Activated CD8-positive, alpha-beta memory T cell treated with anti-CD3 and anti-CD28 coated beads, Interleukin-2, amount 50 U/mL, for 24 hours (primary cell): ENCODE results near the gene ZNF618.

Experiments
- DNase-seq: peaks from one replicate; pipeline ENCODE4 v3.0.0-alpha.2; 2020; ENCODE audit errors: extremely low read depth

ZNF618 gene

GRCh38 chr9:114001794-114002261 lies 125.7 kb downstream of the ZNF618 start:
- DNase-seq, result no peak

- DNase-seq, result no peak
Observed at GRCh38 chr9:114002271-114002985, 126.3 kb downstream of the ZNF618 start.

GRCh38 chr9:114002986-114003350 lies 126.9 kb downstream of the ZNF618 start:
- no peak for DNase-seq

GRCh38 chr9:114003351-114003750 lies 127.2 kb downstream of the ZNF618 start:
- DNase-seq, result no peak

- no peak for DNase-seq
Observed at GRCh38 chr9:114003758-114004157, 127.6 kb downstream of the ZNF618 start.

GRCh38 chr9:114004221-114004716 lies 128.2 kb downstream of the ZNF618 start:
- DNase-seq, result no peak

GRCh38 chr9:114005371-114006154 lies 129.5 kb downstream of the ZNF618 start:
- no peak for DNase-seq

GRCh38 chr9:114006155-114006550 lies 130.0 kb downstream of the ZNF618 start:
- no peak for DNase-seq

GRCh38 chr9:114006931-114007691 lies 131.0 kb downstream of the ZNF618 start:
- DNase-seq, result no peak

GRCh38 chr9:114007991-114008666 lies 132.0 kb downstream of the ZNF618 start:
- no peak for DNase-seq

GRCh38 chr9:114008667-114009410 lies 132.7 kb downstream of the ZNF618 start:
- no peak for DNase-seq

GRCh38 chr9:114011313-114011712 lies 135.2 kb downstream of the ZNF618 start:
- no peak for DNase-seq

GRCh38 chr9:114012126-114012525 lies 136.0 kb downstream of the ZNF618 start:
- no peak for DNase-seq

GRCh38 chr9:114014044-114014443 lies 137.9 kb downstream of the ZNF618 start:
- DNase-seq, result no peak

- no peak for DNase-seq
Observed at GRCh38 chr9:114015607-114016006, 139.5 kb downstream of the ZNF618 start.

- no peak for DNase-seq
Observed at GRCh38 chr9:114016101-114016500, 140.0 kb downstream of the ZNF618 start.

GRCh38 chr9:114016629-114017423 lies 140.7 kb downstream of the ZNF618 start:
- no peak for DNase-seq

- no peak for DNase-seq
Observed at GRCh38 chr9:114017741-114018715, 141.9 kb downstream of the ZNF618 start.

GRCh38 chr9:114021578-114021977 lies 145.5 kb downstream of the ZNF618 start:
- no peak for DNase-seq
